Measurements from ENCODE around the gene HTR4.
"Not testable (repeated sequence)": the region's sequence is repeated elsewhere in the genome, so short reads cannot be mapped to it uniquely, and the experiment has no call there.

Gene HTR4

GRCh38 chr5:148685520-148686134 is 31.3 kb upstream of the HTR4 start:
- no peaks in the 10 kb centered on the region for H3K27me3 ChIP-seq (ENCODE audit: control insufficient read depth, insufficient read depth, low read length)
- H3K4me1 ChIP-seq (ENCODE audit: control insufficient read depth, insufficient read depth, low read length), result no peaks in the 10 kb centered on the region
- H3K9ac ChIP-seq (ENCODE audit: low read length), result no peak overlapping the region
- H3K4me3 ChIP-seq (ENCODE audit: low read length), result no peak overlapping the region
- no peaks in the 10 kb centered on the region for H3K9me3 ChIP-seq (ENCODE audit: control insufficient read depth, low read length)
- H3K36me3 ChIP-seq (ENCODE audit: control insufficient read depth, insufficient read depth, low read length), result no peaks in the 10 kb centered on the region

GRCh38 chr5:148684528-148684927 is 30.2 kb upstream of the HTR4 start:
- Histone ChIP-seq H3K9ac (ENCODE audit: low read length) (no peak overlapping the region), H3K27me3 (ENCODE audit: control insufficient read depth, insufficient read depth, low read length) (no peaks in the 10 kb centered on the region), H3K4me3 (ENCODE audit: low read length) (no peak overlapping the region), H3K4me1 (ENCODE audit: control insufficient read depth, insufficient read depth, low read length) (no peaks in the 10 kb centered on the region), H3K9me3 (ENCODE audit: control insufficient read depth, low read length) (no peaks in the 10 kb centered on the region), H3K36me3 (ENCODE audit: control insufficient read depth, insufficient read depth, low read length) (no peaks in the 10 kb centered on the region)

- no peaks in the 10 kb centered on the region for H3K4me1 ChIP-seq (ENCODE audit: control insufficient read depth, insufficient read depth, low read length)
- no peak overlapping the region for H3K4me3 ChIP-seq (ENCODE audit: low read length)
- no peak overlapping the region for H3K9ac ChIP-seq (ENCODE audit: low read length)
- no peaks in the 10 kb centered on the region for H3K36me3 ChIP-seq (ENCODE audit: control insufficient read depth, insufficient read depth, low read length)
- H3K9me3 ChIP-seq (ENCODE audit: control insufficient read depth, low read length), result no peaks in the 10 kb centered on the region
- H3K27me3 ChIP-seq (ENCODE audit: control insufficient read depth, insufficient read depth, low read length), result no peaks in the 10 kb centered on the region
These were observed 29.3 kb upstream of the HTR4 start for GRCh38 chr5:148683651-148684050.

- H3K36me3 ChIP-seq (ENCODE audit: control insufficient read depth, insufficient read depth, low read length), result no peaks in the 10 kb centered on the region
- H3K4me1 ChIP-seq (ENCODE audit: control insufficient read depth, insufficient read depth, low read length), result no peaks in the 10 kb centered on the region
- H3K27me3 ChIP-seq (ENCODE audit: control insufficient read depth, insufficient read depth, low read length), result no peaks in the 10 kb centered on the region
- H3K9me3 ChIP-seq (ENCODE audit: control insufficient read depth, low read length), result no peaks in the 10 kb centered on the region
- H3K4me3 ChIP-seq (ENCODE audit: low read length), result no peak overlapping the region
- no peak overlapping the region for H3K9ac ChIP-seq (ENCODE audit: low read length)
These were observed 28.0 kb upstream of the HTR4 start for GRCh38 chr5:148682058-148683026.

GRCh38 chr5:148681157-148682057 is 27.1 kb upstream of the HTR4 start:
- Histone ChIP-seq H3K9ac (ENCODE audit: low read length) (no peak overlapping the region), H3K36me3 (ENCODE audit: control insufficient read depth, insufficient read depth, low read length) (no peaks in the 10 kb centered on the region), H3K4me3 (ENCODE audit: low read length) (no peak overlapping the region), H3K4me1 (ENCODE audit: control insufficient read depth, insufficient read depth, low read length) (no peaks in the 10 kb centered on the region), H3K9me3 (ENCODE audit: control insufficient read depth, low read length) (no peaks in the 10 kb centered on the region), H3K27me3 (ENCODE audit: control insufficient read depth, insufficient read depth, low read length) (no peaks in the 10 kb centered on the region)

GRCh38 chr5:148673704-148674103 is 19.4 kb upstream of the HTR4 start:
- H3K9ac ChIP-seq (ENCODE audit: low read length); H3K9me3 ChIP-seq (ENCODE audit: control insufficient read depth, low read length); H3K4me3 ChIP-seq (ENCODE audit: low read length); H3K27me3 ChIP-seq (ENCODE audit: control insufficient read depth, insufficient read depth, low read length); H3K4me1 ChIP-seq (ENCODE audit: control insufficient read depth, insufficient read depth, low read length); H3K36me3 ChIP-seq (ENCODE audit: control insufficient read depth, insufficient read depth, low read length): not testable (repeated sequence)

- H3K4me1 ChIP-seq (ENCODE audit: control insufficient read depth, insufficient read depth, low read length), result no peaks in the 10 kb centered on the region
- H3K9ac ChIP-seq (ENCODE audit: low read length), result no peak overlapping the region
- H3K36me3 ChIP-seq (ENCODE audit: control insufficient read depth, insufficient read depth, low read length), result no peaks in the 10 kb centered on the region
These were observed 12.0 kb upstream of the HTR4 start for GRCh38 chr5:148666353-148666752.

GRCh38 chr5:148665431-148665830 is 11.1 kb upstream of the HTR4 start:
- Histone ChIP-seq H3K9me3 (ENCODE audit: control insufficient read depth, low read length) (no peaks in the 10 kb centered on the region), H3K36me3 (ENCODE audit: control insufficient read depth, insufficient read depth, low read length) (no peaks in the 10 kb centered on the region), H3K4me3 (ENCODE audit: low read length) (no peak overlapping the region), H3K27me3 (ENCODE audit: control insufficient read depth, insufficient read depth, low read length) (peaks cover 5% of the 10 kb centered on the region), H3K4me1 (ENCODE audit: control insufficient read depth, insufficient read depth, low read length) (no peaks in the 10 kb centered on the region), H3K9ac (ENCODE audit: low read length) (no peak overlapping the region)

More at GRCh38 chr5:148666353-148666752, 12.0 kb upstream of the HTR4 start:
- Histone ChIP-seq H3K27me3 (ENCODE audit: control insufficient read depth, insufficient read depth, low read length) (no peaks in the 10 kb centered on the region), H3K9me3 (ENCODE audit: control insufficient read depth, low read length) (no peaks in the 10 kb centered on the region), H3K4me3 (ENCODE audit: low read length) (no peak overlapping the region)

GRCh38 chr5:148663509-148663908 is 9.2 kb upstream of the HTR4 start:
- Histone ChIP-seq H3K27me3 (ENCODE audit: control insufficient read depth, insufficient read depth, low read length) (peaks cover 5% of the 10 kb centered on the region), H3K4me1 (ENCODE audit: control insufficient read depth, insufficient read depth, low read length) (no peaks in the 10 kb centered on the region), H3K4me3 (ENCODE audit: low read length) (no peak overlapping the region), H3K9me3 (ENCODE audit: control insufficient read depth, low read length) (no peaks in the 10 kb centered on the region), H3K36me3 (ENCODE audit: control insufficient read depth, insufficient read depth, low read length) (no peaks in the 10 kb centered on the region), H3K9ac (ENCODE audit: low read length) (no peak overlapping the region)

- Histone ChIP-seq H3K9me3 (ENCODE audit: control insufficient read depth, low read length) (no peaks in the 10 kb centered on the region), H3K27me3 (ENCODE audit: control insufficient read depth, insufficient read depth, low read length) (peaks cover 17% of the 10 kb centered on the region)
These were observed 6.0 kb upstream of the HTR4 start for GRCh38 chr5:148660346-148660660.

GRCh38 chr5:148659641-148660345 is 5.5 kb upstream of the HTR4 start:
- Histone ChIP-seq H3K4me3 (ENCODE audit: low read length) (no peak overlapping the region), H3K9ac (ENCODE audit: low read length) (no peak overlapping the region), H3K4me1 (ENCODE audit: control insufficient read depth, insufficient read depth, low read length) (no peaks in the 10 kb centered on the region), H3K36me3 (ENCODE audit: control insufficient read depth, insufficient read depth, low read length) (no peaks in the 10 kb centered on the region), H3K27me3 (ENCODE audit: control insufficient read depth, insufficient read depth, low read length) (peaks cover 17% of the 10 kb centered on the region), H3K9me3 (ENCODE audit: control insufficient read depth, low read length) (no peaks in the 10 kb centered on the region)

More at GRCh38 chr5:148660346-148660660, 6.0 kb upstream of the HTR4 start:
- Histone ChIP-seq H3K4me1 (ENCODE audit: control insufficient read depth, insufficient read depth, low read length) (no peaks in the 10 kb centered on the region), H3K4me3 (ENCODE audit: low read length) (no peak overlapping the region), H3K9ac (ENCODE audit: low read length) (no peak overlapping the region), H3K36me3 (ENCODE audit: control insufficient read depth, insufficient read depth, low read length) (no peaks in the 10 kb centered on the region)

Measured in mucosa of stomach (tissue), 1 donor.